HepG2 (cell line): ENCODE results near the gene RPA1. TPM values are rescaled to one million over a fixed set of nuclear protein-coding genes. Genes with fewer than 3 reads are reported as not detected.

ENCODE experiments used
- ATAC-seq: fragments of 200-7000 bp; cut with Tn5 transposase; 3 replicates; pipeline ENCODE4 v1.9.1; 2020; ENCODE audit warnings: mild to moderate bottlenecking, moderate library complexity
- BruUV-seq: library from RNA; stranded (reverse); fragments of 400-500 nt; replicated peaks from 2 replicates; lab custom pipeline; 2021; lab: Mats Ljungman, UMichigan
- CTCF ChIA-PET: fragments of 300-600 bp; formaldehyde crosslinking; extraction: SDS; loops from one replicate; lab custom pipeline; 2021; ENCODE audit warnings: low total read pairs, inconsistent platforms, low intra/inter-chr PET ratio; lab: Yijun Ruan, JAX
- POLR2A ChIA-PET: fragments of 350-600 bp; sonication (Branson Sonifier 250); formaldehyde crosslinking; loops from one replicate; lab custom pipeline; 2020; ENCODE audit warnings: antibody characterized with exemption, inconsistent platforms; lab: Yijun Ruan, JAX
- DNase-seq: peaks from one replicate; pipeline ENCODE4 v3.0.0-alpha.2; 2015; ENCODE audit warnings: low spot score
- FAIRE-seq: peaks from 3 replicates; lab custom pipeline; 2011; peaks lifted over from hg19 to GRCh38; lab: Jason Lieb, UNC
- H2AFZ ChIP-seq: one replicate; pipeline ENCODE4 v1.6.1; 2011; ENCODE audit warnings: low read length, inconsistent platforms
- H3K27ac ChIP-seq: fragments of 300-600 bp; 3 replicates; pipeline ENCODE4 v1.8.0; 2011; ENCODE audit warnings: mixed run types, mild to moderate bottlenecking, mixed read lengths, low read length, inconsistent platforms; ENCODE audit not compliant: insufficient read depth; ENCODE audit errors: extremely low read length
- H3K27me3 ChIP-seq, 2 experiments: fragments of 200-600 bp in 1 of 2; 2 replicates in 1 of 2; 3 replicates in 1 of 2; pipeline versions ENCODE4 v1.6.0 to v1.8.0; 2011; ENCODE audit warnings: low read length in 2 of 2, mild to moderate bottlenecking in 2 of 2, moderate library complexity in 2 of 2, inconsistent platforms in 1 of 2; ENCODE audit not compliant: insufficient read depth in 2 of 2, control insufficient read depth in 1 of 2
- H3K36me3 ChIP-seq, 2 experiments: fragments of 200-600 bp in 1 of 2; replicated peaks in 1 of 2; 2 replicates in 1 of 2; 3 replicates in 1 of 2; pipeline versions ENCODE4 v1.5.1 to v1.8.0; 2011; ENCODE audit warnings: low read length in 2 of 2, inconsistent platforms in 1 of 2; ENCODE audit not compliant: insufficient read depth in 2 of 2, control insufficient read depth in 1 of 2
- H3K4me1 ChIP-seq: 2 replicates; pipeline ENCODE4 v1.5.1; 2012; ENCODE audit warnings: low read length, inconsistent platforms; ENCODE audit not compliant: insufficient read depth
- H3K4me2 ChIP-seq: 2 replicates; pipeline ENCODE4 v1.6.0; 2011; ENCODE audit warnings: low read depth, low read length, inconsistent platforms
- H3K4me3 ChIP-seq, 3 experiments: fragments of 200-600 bp in 1 of 3; sonication (generic), shearing (Covaris generic) in 1 of 3; replicated peaks in 1 of 3; 2 replicates each; pipeline ENCODE4 v1.5.1; 2011 to 2016; ENCODE audit warnings: low read length in 3 of 3, inconsistent platforms in 2 of 3, low read depth in 2 of 3, mild to moderate bottlenecking in 2 of 3, control low read depth in 1 of 3, mixed read lengths in 1 of 3; ENCODE audit not compliant: insufficient read depth in 1 of 3
- H3K79me2 ChIP-seq: one replicate; pipeline ENCODE4 v1.6.1; 2011; ENCODE audit warnings: low read length, inconsistent platforms; ENCODE audit not compliant: insufficient read depth
- H3K9ac ChIP-seq: 2 replicates; pipeline ENCODE4 v1.6.0; 2011; ENCODE audit warnings: mild to moderate bottlenecking, low read depth, low read length, inconsistent platforms; ENCODE audit not compliant: insufficient read depth
- H3K9me3 ChIP-seq: 2 replicates; pipeline ENCODE4 v1.5.1; 2012; ENCODE audit warnings: mild to moderate bottlenecking, low read length
- H4K20me1 ChIP-seq: 2 replicates; pipeline ENCODE4 v1.6.0; 2011; ENCODE audit warnings: inconsistent platforms, mild to moderate bottlenecking, low read length, moderate library complexity; ENCODE audit not compliant: insufficient read depth
- ADNP ChIP-seq: sonication (generic); formaldehyde crosslinking; IDR thresholded peaks from 2 replicates; pipeline ENCODE4 v1.4.0; 2020; ENCODE audit warnings: missing genetic modification reagents
- MAZ ChIP-seq, 2 experiments: sonication (generic) in 1 of 2; formaldehyde crosslinking in 1 of 2; IDR thresholded peaks; 2 replicates each; pipeline versions ENCODE4 v1.5.0 to v1.6.1; 2012 to 2020; ENCODE audit warnings: low read depth in 2 of 2, mild to moderate bottlenecking in 2 of 2, borderline replicate concordance in 1 of 2, improper control_type of control experiment in 1 of 2, low read length in 1 of 2, missing genetic modification reagents in 1 of 2, moderate library complexity in 1 of 2
- NONO ChIP-seq, 2 experiments: fragments of 450-650 bp in 1 of 2; sonication (generic) in 1 of 2; formaldehyde crosslinking in 1 of 2; IDR thresholded peaks in 1 of 2; conservative IDR thresholded peaks in 1 of 2; 2 replicates each; pipeline versions ENCODE4 v1.6.1 to v1.8.0; 2017 to 2022; ENCODE audit warnings: mild to moderate bottlenecking in 1 of 2, missing genetic modification reagents in 1 of 2, moderate library complexity in 1 of 2
- SRY ChIP-seq: sonication (generic); formaldehyde crosslinking; IDR thresholded peaks from 2 replicates; pipeline ENCODE4 v1.8.0; 2022; ENCODE audit warnings: mild to moderate bottlenecking, missing genetic modification reagents
- TFAP4 ChIP-seq: sonication (generic); IDR thresholded peaks from 2 replicates; pipeline ENCODE4 v1.6.1; 2016; ENCODE audit warnings: low read depth, borderline replicate concordance
- ZFP36 ChIP-seq: fragments of 150-350 bp; IDR thresholded peaks from 2 replicates; pipeline ENCODE4 v1.6.1; 2018; ENCODE audit warnings: borderline replicate concordance, low read length, low read depth; ENCODE audit not compliant: partially characterized antibody
- ZMYM3 ChIP-seq: sonication (generic); formaldehyde crosslinking; IDR thresholded peaks from 2 replicates; pipeline ENCODE4 v1.5.1; 2020; ENCODE audit warnings: mild to moderate bottlenecking, missing genetic modification reagents
- ZNF276 ChIP-seq: sonication (generic); formaldehyde crosslinking; IDR thresholded peaks from 2 replicates; pipeline ENCODE4 v1.4.0; 2020; ENCODE audit warnings: mild to moderate bottlenecking, low read depth, missing genetic modification reagents
- ZNF570 ChIP-seq: sonication (generic); formaldehyde crosslinking; IDR thresholded peaks from 2 replicates; pipeline ENCODE4 v1.4.0; 2020; ENCODE audit warnings: mild to moderate bottlenecking, missing genetic modification reagents, borderline replicate concordance
- WGBS: methylation state at CpG from one replicate; pipeline ENCODE4 v1.1.6; 2017; ENCODE audit warnings: low lambda C conversion rate; 5-methylcytosine and 5-hydroxymethylcytosine counted together
- in situ Hi-C: cut with HindIII; loops from 2 replicates; pipeline ENCODE4 v1.10.0; 2017; ENCODE audit warnings: low pct_unique_long_range_greater_than_20kb; ENCODE audit not compliant: extremely low pct_ligation_motif_present
- intact Hi-C: fragments of 100-400 bp; cut with micrococcal nuclease; formaldehyde crosslinking; loops from one replicate; pipeline ENCODE4 v1.10.0; 2022; ENCODE audit not compliant: unreplicated experiment
- polyA plus RNA-seq, 8 experiments: library from polyadenylated mRNA; depleted of rRNA in 3 of 8; stranded (reverse) in 7 of 8; unstranded in 1 of 8; fragments of >200 nt; fragmentation: Illumina TruSeq in 4 of 8; extraction: Trizol in 4 of 8; gene quantifications; 2 replicates each; pipeline versions ENCODE4 v1.2.1 to v1.2.3, GENCODE V29; 2011 to 2016; ENCODE audit warnings: low read depth in 4 of 8, missing spikeins in 1 of 8, mixed read lengths in 1 of 8; ENCODE audit not compliant: insufficient read depth in 1 of 8
- total RNA-seq, 5 experiments: library from RNA; depleted of rRNA; stranded (reverse); fragments of >200 nt; fragmentation: Illumina TruSeq; extraction: Trizol; gene quantifications; 2 replicates each; pipeline ENCODE4 v1.2.3, GENCODE V29; 2016; ENCODE audit warnings: low read depth in 1 of 5

RPA1 gene
- total and polyA plus RNA-seq, 2 of the 13 experiments (the other 11 are each of a cell fraction or from before 2014, with no cell fraction given) = 13.9 to 37.6 TPM

GRCh38 chr17:1829216-1829591, 601 bp upstream of the RPA1 start:
- intact Hi-C loops (no loop called here), in situ Hi-C loops (no loop called here)
- Histone ChIP-seq H3K9ac (peak overlapping the region; percentile 80), H3K9me3 (no peaks in the 10 kb centered on the region), H3K4me1 (peaks cover 29% of the 10 kb centered on the region), H2AFZ (no peak overlapping the region), H3K36me3 (peaks cover 2 to 8% of the 10 kb centered on the region in 2 experiments; a peak in 3 of 5 replicates), H3K4me2 (peak overlapping the region; percentile 99), H3K4me3 (peak overlapping the region; percentile 66 to 88 (median 84)), H3K27me3 (no peaks in the 10 kb centered on the region; a peak in 1 of 5 replicates), H3K27ac (peak overlapping the region; percentile 73), H4K20me1 (no peaks in the 10 kb centered on the region), H3K79me2 (peaks cover 35% of the 10 kb centered on the region)
- ChIA-PET POLR2A (interaction anchor here (0.7 to 3.0 kb wide), 10 partner anchors 17 to 372 kb away, joined by 3 to 38 read pairs (median 6); partner anchors contain the start of genes RILP and SERPINF1), CTCF (no interaction called here)
- WGBS = 2% methylated on average over 11 of the region's 13 CpGs
- DNase-seq (peak; percentile 13), ATAC-seq (peak; percentile 30), FAIRE-seq (no peak)
- TF ChIP-seq ZMYM3 (peak; percentile 95), SRY (CRISPR knock-in tag) (0 out of 2 replicates have a peak, but pooled peaks have one; percentile 12), ZNF276 (CRISPR knock-in tag) (no peak), ZNF570 (no peak), TFAP4 (peak; percentile 30; the same call in 1 of the 2 replicates), MAZ (IDR thresholded peaks at IDR 0.05; ENCODE audit: borderline replicate concordance, low read depth, low read length) (peak; percentile 10; the same call in 1 of the 2 replicates), MAZ (CRISPR knock-in tag; IDR thresholded peaks at IDR 0.05; ENCODE audit: low read depth) (no peak), ADNP (CRISPR knock-in tag) (peak; percentile 64; the same call in 1 of the 2 replicates), NONO (IDR thresholded peaks at IDR 0.05) (no peak), NONO (CRISPR knock-in tag; conservative IDR thresholded peaks at IDR 0.05) (peak; percentile 40; the same call in 1 of the 2 replicates), ZFP36 (peak; percentile 99)
- TSS peak; percentile 73 for BruUV-seq
